Measurements from ENCODE around the gene PARL.

- no peak for TF ChIP-seq POLR2A (IDR thresholded peaks at IDR 0.05; ENCODE audit: low read depth, low read length)
- no peak for TF ChIP-seq POLR2AphosphoS5 (IDR thresholded peaks at IDR 0.05; ENCODE audit: low read depth, low read length)
Measured at GRCh38 chr3:183792976-183793375, 91.7 kb downstream of the PARL start.
